ENCODE measurements around the gene CCDC90B. TPM values are rescaled to one million over a fixed set of nuclear protein-coding genes. Genes with fewer than 3 reads are reported as not detected.
"Not testable (repeated sequence)": the region's sequence is repeated elsewhere in the genome, so short reads cannot be mapped to it uniquely, and the experiment has no call there.

Gene CCDC90B
- total RNA-seq, 4 donors from 2014 or later = 31.0 to 56.5 (median 40.1) TPM

GRCh38 chr11:83318931-83319330 lies 32.8 kb upstream of the CCDC90B start:
- DNase-seq (ENCODE audit: low spot score in 2 of 2) = no peak
- peaks cover 0 to 8% (median 0%) of the 10 kb centered on the region in 4 donors for H3K9me3 ChIP-seq
- H3K4me3 ChIP-seq = no peak overlapping the region
- WGBS, 2 donors = 100% methylated on average over 1 of the region's 1 CpG
- H3K27ac ChIP-seq = no peak overlapping the region
- H3K27me3 ChIP-seq = no peaks in the 10 kb centered on the region
- no peaks in the 10 kb centered on the region for H3K36me3 ChIP-seq
- H3K4me1 ChIP-seq = no peaks in the 10 kb centered on the region
- no peak for TF ChIP-seq CTCF (IDR thresholded peaks at IDR 0.05)
- no peak for TF ChIP-seq EP300 (IDR thresholded peaks at IDR 0.05)
- TF ChIP-seq POLR2A (IDR thresholded peaks at IDR 0.05) = no peak

GRCh38 chr11:83317757-83318690 lies 31.9 kb upstream of the CCDC90B start:
- Histone ChIP-seq H3K9me3 (peaks cover 0 to 8% (median 0%) of the 10 kb centered on the region in 4 donors), H3K27ac (no peak overlapping the region), H3K36me3 (no peaks in the 10 kb centered on the region), H3K4me1 (no peaks in the 10 kb centered on the region), H3K4me3 (no peak overlapping the region), H3K27me3 (no peaks in the 10 kb centered on the region)
- no peak for DNase-seq (ENCODE audit: low spot score in 2 of 2)
- TF ChIP-seq CTCF (IDR thresholded peaks at IDR 0.05) (no peak), EP300 (IDR thresholded peaks at IDR 0.05) (no peak), POLR2A (IDR thresholded peaks at IDR 0.05) (no peak)
- WGBS, 2 donors = 76 to 79% methylated on average over 8 of the region's 8 CpGs

GRCh38 chr11:83316897-83317268 lies 30.7 kb upstream of the CCDC90B start:
- WGBS, 2 donors = 91 to 100% methylated on average over 2 to 22 of the region's 31 CpGs
- H3K4me1 ChIP-seq; H3K9me3 ChIP-seq; H3K36me3 ChIP-seq; H3K4me3 ChIP-seq; H3K27me3 ChIP-seq; H3K27ac ChIP-seq; DNase-seq (ENCODE audit: low spot score in 2 of 2): not testable (repeated sequence)

- not testable (repeated sequence) for H3K4me3 ChIP-seq; H3K27ac ChIP-seq; H3K27me3 ChIP-seq; H3K36me3 ChIP-seq; DNase-seq (ENCODE audit: low spot score in 2 of 2); H3K9me3 ChIP-seq; H3K4me1 ChIP-seq
- 84 to 88% methylated on average over 30 of the region's 59 CpGs for WGBS, 2 donors
Observed at GRCh38 chr11:83316143-83316896, 30.2 kb upstream of the CCDC90B start.

GRCh38 chr11:83312430-83312829 lies 26.3 kb upstream of the CCDC90B start:
- H3K4me3 ChIP-seq = no peak overlapping the region
- H3K27me3 ChIP-seq = no peaks in the 10 kb centered on the region
- no peaks in the 10 kb centered on the region for H3K4me1 ChIP-seq
- peaks cover 0 to 8% (median 0%) of the 10 kb centered on the region in 4 donors for H3K9me3 ChIP-seq
- TF ChIP-seq EP300 (IDR thresholded peaks at IDR 0.05) = no peak
- no peak for TF ChIP-seq POLR2A (IDR thresholded peaks at IDR 0.05)
- TF ChIP-seq CTCF (IDR thresholded peaks at IDR 0.05) = no peak
- no peak overlapping the region for H3K27ac ChIP-seq
- DNase-seq (ENCODE audit: low spot score in 2 of 2) = no peak
- H3K36me3 ChIP-seq = no peaks in the 10 kb centered on the region

GRCh38 chr11:83311701-83312100 lies 25.5 kb upstream of the CCDC90B start:
- WGBS, 2 donors = 56 to 71% methylated on average over 2 of the region's 2 CpGs
- H3K9me3 ChIP-seq = peaks cover 0 to 6% (median 0%) of the 10 kb centered on the region in 4 donors
- no peak for TF ChIP-seq EP300 (IDR thresholded peaks at IDR 0.05)
- no peak for TF ChIP-seq POLR2A (IDR thresholded peaks at IDR 0.05)
- TF ChIP-seq CTCF (IDR thresholded peaks at IDR 0.05) = no peak

More at GRCh38 chr11:83311701-83312100, 25.5 kb upstream of the CCDC90B start:
- Histone ChIP-seq H3K4me3 (no peak overlapping the region), H3K27ac (no peak overlapping the region), H3K36me3 (no peaks in the 10 kb centered on the region), H3K4me1 (no peaks in the 10 kb centered on the region), H3K27me3 (no peaks in the 10 kb centered on the region)
- DNase-seq (ENCODE audit: low spot score in 2 of 2) = no peak

Data from tibial nerve (tissue), 4 donors.